Spleen (tissue), 7 donors: ENCODE data around the gene FAM83G.

ENCODE experiments used
- POLR2A ChIP-seq, 3 donors: fragments of 450-650 bp; IDR thresholded peaks; one replicate each; pipeline ENCODE4 v1.5.1; 2017; ENCODE audit warnings: antibody characterized with exemption in 3 of 3, mild to moderate bottlenecking in 1 of 3
- POLR2AphosphoS5 ChIP-seq, 3 donors: sonication (generic); formaldehyde crosslinking; IDR thresholded peaks; one replicate each; pipeline ENCODE4 v1.5.1; 2017; ENCODE audit warnings: antibody characterized with exemption in 3 of 3
- TF ChIP-seq, protein P1 (sequence below), 11 experiments: fragments of 200-600 bp in 7 of 11; fragments of 450-650 bp in 4 of 11; sonication (generic) in 4 of 11; IDR thresholded peaks in 8 of 11; conservative IDR thresholded peaks in 3 of 11; 1 replicate in 7 of 11; 2 replicates in 4 of 11; pipeline versions ENCODE4 v1.4.0 to v1.8.0; 2016 to 2021; ENCODE audit warnings: antibody characterized with exemption in 11 of 11, inconsistent platforms in 4 of 11, mild to moderate bottlenecking in 1 of 11
- donor health status: DM: no; HTN: no; CAD: no; lungs with moderate emphysema.
- donor health status: DM: no; HTN: no; CAD: no.
- donor health status: DM: no; HTN: no; CAD: no.

DNA sequence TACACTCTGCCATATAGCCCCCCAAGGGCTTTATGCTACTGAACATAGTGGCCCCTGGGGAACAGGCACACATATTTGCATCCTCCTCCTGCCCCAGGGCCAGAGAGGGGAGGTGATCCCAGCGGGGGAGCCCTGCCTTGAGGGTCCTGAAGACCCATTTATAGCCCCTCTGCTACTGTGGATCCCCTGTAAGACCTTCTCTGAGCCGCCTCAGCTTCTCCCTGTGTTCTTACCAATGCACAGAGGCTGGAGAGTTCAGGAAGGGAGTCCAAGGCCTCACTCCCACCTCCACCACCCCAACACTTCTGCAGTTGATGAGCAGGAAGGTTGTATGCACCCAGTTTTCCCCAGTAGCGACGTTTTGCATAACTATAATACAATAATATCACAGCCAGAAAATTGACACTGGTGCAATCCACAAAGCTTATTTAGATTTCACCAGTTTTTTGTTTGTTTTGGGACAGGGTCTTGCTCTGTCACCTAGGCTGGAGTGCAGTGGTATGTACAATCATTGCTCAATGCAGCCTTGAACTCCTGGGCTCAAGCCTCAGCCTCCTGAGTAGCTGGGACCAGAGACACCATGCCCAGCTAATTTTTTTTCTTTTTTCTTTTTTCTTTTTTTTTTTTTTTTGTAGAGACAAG, 1.3 kb upstream of the FAM83G start:
- TF ChIP-seq, protein P1, sequence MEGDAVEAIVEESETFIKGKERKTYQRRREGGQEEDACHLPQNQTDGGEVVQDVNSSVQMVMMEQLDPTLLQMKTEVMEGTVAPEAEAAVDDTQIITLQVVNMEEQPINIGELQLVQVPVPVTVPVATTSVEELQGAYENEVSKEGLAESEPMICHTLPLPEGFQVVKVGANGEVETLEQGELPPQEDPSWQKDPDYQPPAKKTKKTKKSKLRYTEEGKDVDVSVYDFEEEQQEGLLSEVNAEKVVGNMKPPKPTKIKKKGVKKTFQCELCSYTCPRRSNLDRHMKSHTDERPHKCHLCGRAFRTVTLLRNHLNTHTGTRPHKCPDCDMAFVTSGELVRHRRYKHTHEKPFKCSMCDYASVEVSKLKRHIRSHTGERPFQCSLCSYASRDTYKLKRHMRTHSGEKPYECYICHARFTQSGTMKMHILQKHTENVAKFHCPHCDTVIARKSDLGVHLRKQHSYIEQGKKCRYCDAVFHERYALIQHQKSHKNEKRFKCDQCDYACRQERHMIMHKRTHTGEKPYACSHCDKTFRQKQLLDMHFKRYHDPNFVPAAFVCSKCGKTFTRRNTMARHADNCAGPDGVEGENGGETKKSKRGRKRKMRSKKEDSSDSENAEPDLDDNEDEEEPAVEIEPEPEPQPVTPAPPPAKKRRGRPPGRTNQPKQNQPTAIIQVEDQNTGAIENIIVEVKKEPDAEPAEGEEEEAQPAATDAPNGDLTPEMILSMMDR (IDR thresholded peaks at IDR 0.05 in 8 of 11, conservative IDR thresholded peaks at IDR 0.05 in 3 of 11), result no peak
- TF ChIP-seq POLR2AphosphoS5 (IDR thresholded peaks at IDR 0.05) (no peak), POLR2A (IDR thresholded peaks at IDR 0.05) (no peak)
